SK-N-SH (cell line): Measurements from ENCODE around the gene IQGAP2. TPM values are rescaled to one million over a fixed set of nuclear protein-coding genes. Genes with fewer than 3 reads are reported as not detected.

Experiments
- IRF3 ChIP-seq: fragments of 150-350 bp; IDR thresholded peaks from 2 replicates; pipeline ENCODE4 v1.6.1; 2016; ENCODE audit warnings: mild to moderate bottlenecking, low read depth, low read length
- JUND ChIP-seq: IDR thresholded peaks from 2 replicates; pipeline ENCODE4 v1.4.0; 2012
- NRF1 ChIP-seq: IDR thresholded peaks from 2 replicates; pipeline ENCODE4 v1.6.1; 2012; ENCODE audit warnings: low read depth, mild to moderate bottlenecking, low read length
- TEAD4 ChIP-seq: IDR thresholded peaks from 2 replicates; pipeline ENCODE4 v1.4.0; 2012; ENCODE audit warnings: mild to moderate bottlenecking, borderline replicate concordance; ENCODE audit not compliant: insufficient read depth
- USF1 ChIP-seq: IDR thresholded peaks from 2 replicates; pipeline ENCODE4 v1.4.0; 2012; ENCODE audit warnings: low read depth, borderline replicate concordance
- polyA plus RNA-seq, 3 experiments: library from polyadenylated mRNA; depleted of rRNA; stranded (reverse); fragments of >200 nt; gene quantifications; 2 replicates each; pipeline ENCODE4 v1.2.3, GENCODE V29; 2012
- TF ChIP-seq, protein P1 (sequence below): IDR thresholded peaks from 2 replicates; pipeline ENCODE4 v1.6.1; 2012; ENCODE audit warnings: mild to moderate bottlenecking, low read depth, low read length, moderate library complexity
- TF ChIP-seq, protein P2 (sequence below): fragments of 200-600 bp; sonication (generic); IDR thresholded peaks from 2 replicates; pipeline ENCODE4 v1.6.1; 2017; ENCODE audit warnings: antibody characterized with exemption, mild to moderate bottlenecking, moderate library complexity
- TF ChIP-seq, protein P3 (sequence below): IDR thresholded peaks from 2 replicates; pipeline ENCODE4 v1.4.0; 2012; ENCODE audit warnings: low read depth, borderline replicate concordance

Gene IQGAP2
- polyA plus RNA-seq, 1 of the 3 experiments (the other 2 are of a cell fraction), result 2.1 TPM

DNA sequence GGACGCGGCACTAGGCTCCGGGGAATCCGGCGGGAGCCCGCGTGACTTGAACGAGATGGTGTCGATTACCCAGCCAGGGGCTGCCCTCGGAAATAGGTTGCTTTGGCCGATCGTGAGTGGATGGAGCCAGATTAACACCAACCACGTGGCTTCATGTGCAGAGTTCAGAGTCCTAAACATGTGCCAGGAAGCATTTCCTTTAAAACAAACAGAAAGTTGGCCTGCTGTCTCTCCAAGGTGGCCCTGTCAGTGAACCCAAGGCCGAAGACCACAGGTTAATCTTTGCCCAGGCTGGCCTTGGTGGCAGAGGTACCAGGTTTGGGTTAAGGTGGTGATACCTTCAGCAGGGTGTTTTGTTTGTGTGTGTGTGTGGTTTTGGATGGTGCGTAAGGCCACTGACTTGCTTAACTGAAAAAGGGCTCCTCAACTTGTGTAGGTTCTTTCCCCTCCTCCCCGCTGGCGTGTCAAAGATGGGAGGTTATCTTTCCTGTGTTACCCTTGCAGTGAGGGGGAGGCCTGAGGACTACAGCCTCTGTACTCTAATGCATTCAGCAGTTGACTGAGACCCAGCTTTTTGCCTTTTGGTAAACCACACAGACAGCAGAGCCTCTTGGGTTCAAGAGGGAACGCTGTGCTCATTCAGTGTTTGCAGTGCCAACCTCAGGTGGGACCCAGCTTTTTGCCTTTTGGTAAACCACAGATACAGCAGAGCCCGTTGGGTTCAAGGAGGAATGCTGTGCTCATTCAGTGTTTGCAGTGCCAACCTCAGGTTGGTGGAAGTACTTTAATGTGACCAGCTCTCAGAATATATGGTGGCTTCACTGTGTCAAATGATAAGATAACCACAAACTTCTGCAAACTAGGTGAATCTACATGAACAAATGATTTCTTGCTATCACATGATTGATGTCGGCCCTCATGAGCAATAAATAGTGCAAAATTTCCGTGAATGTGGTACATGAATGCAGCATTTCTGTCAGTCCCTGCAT is 1.4 kb downstream of the IQGAP2 start (continued):
- TF ChIP-seq, protein P1, sequence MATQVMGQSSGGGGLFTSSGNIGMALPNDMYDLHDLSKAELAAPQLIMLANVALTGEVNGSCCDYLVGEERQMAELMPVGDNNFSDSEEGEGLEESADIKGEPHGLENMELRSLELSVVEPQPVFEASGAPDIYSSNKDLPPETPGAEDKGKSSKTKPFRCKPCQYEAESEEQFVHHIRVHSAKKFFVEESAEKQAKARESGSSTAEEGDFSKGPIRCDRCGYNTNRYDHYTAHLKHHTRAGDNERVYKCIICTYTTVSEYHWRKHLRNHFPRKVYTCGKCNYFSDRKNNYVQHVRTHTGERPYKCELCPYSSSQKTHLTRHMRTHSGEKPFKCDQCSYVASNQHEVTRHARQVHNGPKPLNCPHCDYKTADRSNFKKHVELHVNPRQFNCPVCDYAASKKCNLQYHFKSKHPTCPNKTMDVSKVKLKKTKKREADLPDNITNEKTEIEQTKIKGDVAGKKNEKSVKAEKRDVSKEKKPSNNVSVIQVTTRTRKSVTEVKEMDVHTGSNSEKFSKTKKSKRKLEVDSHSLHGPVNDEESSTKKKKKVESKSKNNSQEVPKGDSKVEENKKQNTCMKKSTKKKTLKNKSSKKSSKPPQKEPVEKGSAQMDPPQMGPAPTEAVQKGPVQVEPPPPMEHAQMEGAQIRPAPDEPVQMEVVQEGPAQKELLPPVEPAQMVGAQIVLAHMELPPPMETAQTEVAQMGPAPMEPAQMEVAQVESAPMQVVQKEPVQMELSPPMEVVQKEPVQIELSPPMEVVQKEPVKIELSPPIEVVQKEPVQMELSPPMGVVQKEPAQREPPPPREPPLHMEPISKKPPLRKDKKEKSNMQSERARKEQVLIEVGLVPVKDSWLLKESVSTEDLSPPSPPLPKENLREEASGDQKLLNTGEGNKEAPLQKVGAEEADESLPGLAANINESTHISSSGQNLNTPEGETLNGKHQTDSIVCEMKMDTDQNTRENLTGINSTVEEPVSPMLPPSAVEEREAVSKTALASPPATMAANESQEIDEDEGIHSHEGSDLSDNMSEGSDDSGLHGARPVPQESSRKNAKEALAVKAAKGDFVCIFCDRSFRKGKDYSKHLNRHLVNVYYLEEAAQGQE, result no peak
- TF ChIP-seq JUND, result no peak
- no peak for TF ChIP-seq TEAD4
- TF ChIP-seq, protein P2, sequence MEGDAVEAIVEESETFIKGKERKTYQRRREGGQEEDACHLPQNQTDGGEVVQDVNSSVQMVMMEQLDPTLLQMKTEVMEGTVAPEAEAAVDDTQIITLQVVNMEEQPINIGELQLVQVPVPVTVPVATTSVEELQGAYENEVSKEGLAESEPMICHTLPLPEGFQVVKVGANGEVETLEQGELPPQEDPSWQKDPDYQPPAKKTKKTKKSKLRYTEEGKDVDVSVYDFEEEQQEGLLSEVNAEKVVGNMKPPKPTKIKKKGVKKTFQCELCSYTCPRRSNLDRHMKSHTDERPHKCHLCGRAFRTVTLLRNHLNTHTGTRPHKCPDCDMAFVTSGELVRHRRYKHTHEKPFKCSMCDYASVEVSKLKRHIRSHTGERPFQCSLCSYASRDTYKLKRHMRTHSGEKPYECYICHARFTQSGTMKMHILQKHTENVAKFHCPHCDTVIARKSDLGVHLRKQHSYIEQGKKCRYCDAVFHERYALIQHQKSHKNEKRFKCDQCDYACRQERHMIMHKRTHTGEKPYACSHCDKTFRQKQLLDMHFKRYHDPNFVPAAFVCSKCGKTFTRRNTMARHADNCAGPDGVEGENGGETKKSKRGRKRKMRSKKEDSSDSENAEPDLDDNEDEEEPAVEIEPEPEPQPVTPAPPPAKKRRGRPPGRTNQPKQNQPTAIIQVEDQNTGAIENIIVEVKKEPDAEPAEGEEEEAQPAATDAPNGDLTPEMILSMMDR, result no peak
- no peak for TF ChIP-seq USF1
- no peak for TF ChIP-seq IRF3
- TF ChIP-seq, protein P3, sequence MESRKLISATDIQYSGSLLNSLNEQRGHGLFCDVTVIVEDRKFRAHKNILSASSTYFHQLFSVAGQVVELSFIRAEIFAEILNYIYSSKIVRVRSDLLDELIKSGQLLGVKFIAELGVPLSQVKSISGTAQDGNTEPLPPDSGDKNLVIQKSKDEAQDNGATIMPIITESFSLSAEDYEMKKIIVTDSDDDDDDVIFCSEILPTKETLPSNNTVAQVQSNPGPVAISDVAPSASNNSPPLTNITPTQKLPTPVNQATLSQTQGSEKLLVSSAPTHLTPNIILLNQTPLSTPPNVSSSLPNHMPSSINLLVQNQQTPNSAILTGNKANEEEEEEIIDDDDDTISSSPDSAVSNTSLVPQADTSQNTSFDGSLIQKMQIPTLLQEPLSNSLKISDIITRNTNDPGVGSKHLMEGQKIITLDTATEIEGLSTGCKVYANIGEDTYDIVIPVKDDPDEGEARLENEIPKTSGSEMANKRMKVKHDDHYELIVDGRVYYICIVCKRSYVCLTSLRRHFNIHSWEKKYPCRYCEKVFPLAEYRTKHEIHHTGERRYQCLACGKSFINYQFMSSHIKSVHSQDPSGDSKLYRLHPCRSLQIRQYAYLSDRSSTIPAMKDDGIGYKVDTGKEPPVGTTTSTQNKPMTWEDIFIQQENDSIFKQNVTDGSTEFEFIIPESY, result no peak
- TF ChIP-seq NRF1, result no peak
